NB4 (cell line): ENCODE results near the gene ACKR3.

Experiments
- MAX ChIP-seq: IDR thresholded peaks from 2 replicates; pipeline ENCODE4 v1.6.1; 2011; ENCODE audit warnings: low read depth, low read length
- MYC ChIP-seq: IDR thresholded peaks from 2 replicates; pipeline ENCODE4 v1.6.1; 2011; ENCODE audit warnings: low read depth, low read length
- POLR2A ChIP-seq: IDR thresholded peaks from 2 replicates; pipeline ENCODE4 v1.6.1; 2011; ENCODE audit warnings: mild to moderate bottlenecking; ENCODE audit not compliant: insufficient read length; ENCODE audit errors: extremely low read depth
- TF ChIP-seq, protein P1 (sequence below): IDR thresholded peaks from one replicate; pipeline ENCODE4 v1.5.1; 2012; ENCODE audit warnings: low read depth, low read length

DNA sequence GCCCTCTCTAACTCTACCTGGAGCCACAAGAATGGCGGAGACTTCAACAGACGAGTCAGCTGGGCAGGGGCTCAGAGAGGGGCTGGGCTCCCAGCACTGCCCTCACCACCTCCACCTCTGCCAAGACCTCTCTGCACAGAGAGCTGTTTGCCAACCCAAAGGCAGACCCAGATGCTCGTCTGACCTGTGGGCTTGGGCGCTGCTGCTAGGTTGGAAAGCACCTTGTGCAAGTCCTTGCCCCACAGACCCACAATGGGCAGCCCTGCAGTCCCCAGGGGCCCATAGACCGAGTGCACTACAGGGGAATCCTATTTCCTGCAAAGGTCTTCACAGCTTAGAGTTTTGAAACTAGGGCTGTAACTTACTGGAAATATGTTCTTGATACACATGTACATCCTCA, 13.3 kb downstream of the ACKR3 start:
- TF ChIP-seq, protein P1, sequence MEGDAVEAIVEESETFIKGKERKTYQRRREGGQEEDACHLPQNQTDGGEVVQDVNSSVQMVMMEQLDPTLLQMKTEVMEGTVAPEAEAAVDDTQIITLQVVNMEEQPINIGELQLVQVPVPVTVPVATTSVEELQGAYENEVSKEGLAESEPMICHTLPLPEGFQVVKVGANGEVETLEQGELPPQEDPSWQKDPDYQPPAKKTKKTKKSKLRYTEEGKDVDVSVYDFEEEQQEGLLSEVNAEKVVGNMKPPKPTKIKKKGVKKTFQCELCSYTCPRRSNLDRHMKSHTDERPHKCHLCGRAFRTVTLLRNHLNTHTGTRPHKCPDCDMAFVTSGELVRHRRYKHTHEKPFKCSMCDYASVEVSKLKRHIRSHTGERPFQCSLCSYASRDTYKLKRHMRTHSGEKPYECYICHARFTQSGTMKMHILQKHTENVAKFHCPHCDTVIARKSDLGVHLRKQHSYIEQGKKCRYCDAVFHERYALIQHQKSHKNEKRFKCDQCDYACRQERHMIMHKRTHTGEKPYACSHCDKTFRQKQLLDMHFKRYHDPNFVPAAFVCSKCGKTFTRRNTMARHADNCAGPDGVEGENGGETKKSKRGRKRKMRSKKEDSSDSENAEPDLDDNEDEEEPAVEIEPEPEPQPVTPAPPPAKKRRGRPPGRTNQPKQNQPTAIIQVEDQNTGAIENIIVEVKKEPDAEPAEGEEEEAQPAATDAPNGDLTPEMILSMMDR = no peak
- TF ChIP-seq MAX (no peak), POLR2A (no peak), MYC (no peak)
